ENCODE measurements around the gene WDR62.

The WDR62 gene

GRCh38 chr19:36084231-36085009 is 29.7 kb downstream of the WDR62 start:
- H3K9me3 ChIP-seq (ENCODE audit: control insufficient read depth in 1 of 2, low read length in 2 of 2) = no peaks in the 10 kb centered on the region
- H3K27me3 ChIP-seq (ENCODE audit: low read depth, low read length) = no peaks in the 10 kb centered on the region
- no peak overlapping the region for H3K27ac ChIP-seq (ENCODE audit: low read length)
- no peaks in the 10 kb centered on the region for H3K36me3 ChIP-seq (ENCODE audit: control insufficient read depth in 1 of 2, insufficient read depth in 2 of 2, low read length in 2 of 2)
- H3K4me1 ChIP-seq (ENCODE audit: control insufficient read depth in 1 of 2, insufficient read depth in 2 of 2, low read length in 2 of 2) = no peaks in the 10 kb centered on the region
- H3K4me3 ChIP-seq (ENCODE audit: low read depth in 1 of 2, low read length in 2 of 2) = no peak overlapping the region

DNA sequence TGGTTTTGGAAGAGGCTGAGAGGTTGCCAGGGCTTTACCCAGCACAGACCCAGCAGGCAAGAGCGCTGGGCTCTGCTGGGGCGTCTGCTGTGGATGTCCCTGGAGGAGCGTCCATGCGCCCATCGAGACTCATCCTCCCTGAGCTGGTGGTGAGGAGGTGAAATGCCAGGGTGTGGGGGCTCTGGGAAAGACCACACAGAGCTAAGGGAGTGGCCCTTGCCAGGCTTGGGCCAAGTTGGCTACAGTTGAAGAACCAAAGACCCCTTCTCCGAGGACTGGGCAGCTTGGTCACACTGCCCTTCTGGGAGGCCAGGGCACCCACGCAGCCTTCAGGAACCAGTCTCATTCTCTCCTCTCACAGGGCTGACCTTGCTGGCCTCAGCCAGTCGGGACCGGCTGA is 31.6 kb downstream of the WDR62 start:
- Histone ChIP-seq H3K27me3 (ENCODE audit: low read depth, low read length) (no peaks in the 10 kb centered on the region), H3K4me1 (ENCODE audit: control insufficient read depth in 1 of 2, insufficient read depth in 2 of 2, low read length in 2 of 2) (no peaks in the 10 kb centered on the region), H3K9me3 (ENCODE audit: control insufficient read depth in 1 of 2, low read length in 2 of 2) (no peaks in the 10 kb centered on the region), H3K27ac (ENCODE audit: low read length) (no peak overlapping the region), H3K36me3 (ENCODE audit: control insufficient read depth in 1 of 2, insufficient read depth in 2 of 2, low read length in 2 of 2) (no peaks in the 10 kb centered on the region), H3K4me3 (ENCODE audit: low read depth in 1 of 2, low read length in 2 of 2) (no peak overlapping the region)

DNA sequence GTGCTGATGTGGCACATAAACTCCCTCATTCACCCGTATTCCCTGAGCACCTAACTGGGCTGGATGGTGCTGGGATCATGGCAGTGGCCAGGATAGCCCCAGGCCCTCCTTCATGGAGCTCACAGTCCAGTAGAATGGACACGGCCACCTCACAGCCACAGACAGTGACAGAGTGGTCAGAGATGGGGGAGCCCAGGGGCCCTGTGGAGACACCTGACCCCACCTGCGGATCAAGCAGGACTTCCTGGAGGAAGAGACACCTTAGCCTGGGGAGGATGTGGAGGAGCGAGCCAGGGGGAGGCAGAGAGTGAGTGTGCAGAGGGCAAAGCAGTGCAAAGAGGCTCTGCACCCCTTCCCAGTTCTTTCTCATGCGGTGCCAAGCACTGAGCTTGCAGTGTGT is 35.1 kb downstream of the WDR62 start:
- Histone ChIP-seq H3K27me3 (ENCODE audit: low read depth, low read length) (no peaks in the 10 kb centered on the region), H3K36me3 (ENCODE audit: control insufficient read depth in 1 of 2, insufficient read depth in 2 of 2, low read length in 2 of 2) (no peaks in the 10 kb centered on the region), H3K4me1 (ENCODE audit: control insufficient read depth in 1 of 2, insufficient read depth in 2 of 2, low read length in 2 of 2) (no peaks in the 10 kb centered on the region), H3K4me3 (ENCODE audit: low read depth in 1 of 2, low read length in 2 of 2) (no peak overlapping the region), H3K27ac (ENCODE audit: low read length) (no peak overlapping the region), H3K9me3 (ENCODE audit: control insufficient read depth in 1 of 2, low read length in 2 of 2) (no peaks in the 10 kb centered on the region)

DNA sequence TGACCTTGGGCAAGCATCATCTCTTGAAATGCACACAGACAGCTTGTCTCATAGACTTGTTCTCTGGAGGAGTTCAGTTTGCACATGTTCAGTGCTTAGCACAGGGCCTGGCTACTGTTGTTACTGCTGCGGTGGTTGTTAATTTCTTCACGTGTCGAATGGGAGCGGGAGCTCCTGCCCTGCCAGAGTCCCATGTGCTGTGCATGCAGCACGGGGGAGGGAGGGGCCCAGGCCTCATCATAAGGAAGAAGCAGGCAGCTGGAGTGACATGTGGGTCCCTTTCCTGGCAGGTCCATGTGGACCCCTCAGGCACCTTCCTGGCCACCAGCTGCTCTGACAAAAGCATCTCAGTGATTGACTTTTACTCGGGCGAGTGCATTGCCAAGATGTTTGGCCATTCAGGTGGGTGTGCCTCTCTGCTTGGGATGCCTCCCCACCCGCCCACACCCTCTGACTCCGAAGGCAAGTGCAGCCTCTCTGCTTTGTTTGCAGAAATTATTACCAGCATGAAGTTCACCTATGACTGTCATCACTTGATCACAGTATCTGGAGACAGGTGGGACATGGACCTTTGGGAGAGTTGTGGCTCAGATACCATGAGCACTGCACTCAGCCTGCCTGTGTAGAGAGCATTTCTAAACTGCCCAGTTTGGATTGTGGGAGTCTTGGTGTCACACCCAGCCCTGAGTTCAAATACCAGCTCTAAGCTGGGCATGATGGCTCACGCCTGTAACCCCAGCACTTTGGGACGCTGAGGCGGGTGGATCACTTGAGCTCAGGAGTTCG is 36.4 kb downstream of the WDR62 start:
- H3K27me3 ChIP-seq (ENCODE audit: low read depth, low read length) = no peaks in the 10 kb centered on the region
- H3K4me1 ChIP-seq (ENCODE audit: control insufficient read depth in 1 of 2, insufficient read depth in 2 of 2, low read length in 2 of 2) = no peaks in the 10 kb centered on the region
- no peaks in the 10 kb centered on the region for H3K36me3 ChIP-seq (ENCODE audit: control insufficient read depth in 1 of 2, insufficient read depth in 2 of 2, low read length in 2 of 2)
- H3K9me3 ChIP-seq (ENCODE audit: control insufficient read depth in 1 of 2, low read length in 2 of 2) = no peaks in the 10 kb centered on the region
- no peak overlapping the region for H3K27ac ChIP-seq (ENCODE audit: low read length)
- H3K4me3 ChIP-seq (ENCODE audit: low read depth in 1 of 2, low read length in 2 of 2) = no peak overlapping the region

DNA sequence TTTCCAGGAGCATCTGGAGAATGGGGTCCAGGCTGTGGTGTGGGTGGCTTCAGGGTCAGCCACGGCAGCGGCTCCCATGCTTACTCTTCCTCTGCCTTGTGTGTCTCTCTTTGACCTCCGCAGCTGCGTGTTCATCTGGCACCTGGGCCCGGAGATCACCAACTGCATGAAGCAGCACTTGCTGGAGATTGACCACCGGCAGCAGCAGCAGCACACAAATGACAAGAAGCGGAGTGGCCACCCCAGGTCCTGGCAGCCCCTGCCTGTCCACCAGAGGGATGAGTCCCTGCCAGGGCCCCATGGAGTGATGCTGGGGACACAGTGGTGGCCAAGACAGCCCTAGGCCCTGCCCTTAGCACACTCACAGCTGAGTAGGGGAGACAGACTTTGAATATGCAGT is 37.9 kb downstream of the WDR62 start:
- no peaks in the 10 kb centered on the region for H3K36me3 ChIP-seq (ENCODE audit: control insufficient read depth in 1 of 2, insufficient read depth in 2 of 2, low read length in 2 of 2)
- no peaks in the 10 kb centered on the region for H3K4me1 ChIP-seq (ENCODE audit: control insufficient read depth in 1 of 2, insufficient read depth in 2 of 2, low read length in 2 of 2)
- H3K27me3 ChIP-seq (ENCODE audit: low read depth, low read length) = no peaks in the 10 kb centered on the region
- no peaks in the 10 kb centered on the region for H3K9me3 ChIP-seq (ENCODE audit: control insufficient read depth in 1 of 2, low read length in 2 of 2)
- no peak overlapping the region for H3K4me3 ChIP-seq (ENCODE audit: low read depth in 1 of 2, low read length in 2 of 2)
- H3K27ac ChIP-seq (ENCODE audit: low read length) = no peak overlapping the region

DNA sequence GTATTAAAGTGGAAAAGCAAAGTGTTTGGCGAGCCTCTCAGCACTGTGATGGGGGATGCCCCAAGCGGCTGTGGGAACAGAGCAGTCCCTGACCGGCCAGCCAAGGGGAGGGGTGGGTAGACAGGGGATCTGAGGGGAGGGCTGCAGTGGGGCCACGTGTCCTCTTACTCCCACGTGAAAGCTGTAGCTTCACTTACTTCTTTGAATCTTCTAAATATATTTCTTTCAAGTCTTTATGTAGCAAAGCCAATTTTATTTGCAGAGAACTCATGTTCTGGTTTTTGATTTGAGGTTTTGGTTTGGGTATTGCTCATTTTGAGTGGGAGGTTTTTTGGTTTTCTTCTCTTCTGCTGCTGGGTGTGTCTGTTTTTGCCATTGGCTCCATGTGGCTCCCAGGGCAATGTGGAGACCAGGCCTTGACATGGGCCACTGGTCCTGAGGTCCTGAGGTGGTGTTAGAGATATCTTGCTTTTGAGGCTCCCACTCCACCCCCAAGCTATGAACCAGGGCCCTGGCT is 38.5 kb downstream of the WDR62 start:
- H3K4me1 ChIP-seq (ENCODE audit: control insufficient read depth in 1 of 2, insufficient read depth in 2 of 2, low read length in 2 of 2) = no peaks in the 10 kb centered on the region
- no peaks in the 10 kb centered on the region for H3K9me3 ChIP-seq (ENCODE audit: control insufficient read depth in 1 of 2, low read length in 2 of 2)
- H3K36me3 ChIP-seq (ENCODE audit: control insufficient read depth in 1 of 2, insufficient read depth in 2 of 2, low read length in 2 of 2) = no peaks in the 10 kb centered on the region
- H3K27ac ChIP-seq (ENCODE audit: low read length) = no peak overlapping the region
- H3K4me3 ChIP-seq (ENCODE audit: low read depth in 1 of 2, low read length in 2 of 2) = no peak overlapping the region
- no peaks in the 10 kb centered on the region for H3K27me3 ChIP-seq (ENCODE audit: low read depth, low read length)

GRCh38 chr19:36093687-36094086 is 39.0 kb downstream of the WDR62 start:
- Histone ChIP-seq H3K36me3 (ENCODE audit: control insufficient read depth in 1 of 2, insufficient read depth in 2 of 2, low read length in 2 of 2) (no peaks in the 10 kb centered on the region), H3K9me3 (ENCODE audit: control insufficient read depth in 1 of 2, low read length in 2 of 2) (no peaks in the 10 kb centered on the region), H3K27ac (ENCODE audit: low read length) (no peak overlapping the region), H3K4me3 (ENCODE audit: low read depth in 1 of 2, low read length in 2 of 2) (no peak overlapping the region), H3K27me3 (ENCODE audit: low read depth, low read length) (no peaks in the 10 kb centered on the region), H3K4me1 (ENCODE audit: control insufficient read depth in 1 of 2, insufficient read depth in 2 of 2, low read length in 2 of 2) (no peaks in the 10 kb centered on the region)

GRCh38 chr19:36097036-36097435 is 42.3 kb downstream of the WDR62 start:
- Histone ChIP-seq H3K27ac (ENCODE audit: low read length) (no peak overlapping the region), H3K4me3 (ENCODE audit: low read depth in 1 of 2, low read length in 2 of 2) (no peak overlapping the region), H3K4me1 (ENCODE audit: control insufficient read depth in 1 of 2, insufficient read depth in 2 of 2, low read length in 2 of 2) (no peaks in the 10 kb centered on the region), H3K36me3 (ENCODE audit: control insufficient read depth in 1 of 2, insufficient read depth in 2 of 2, low read length in 2 of 2) (no peaks in the 10 kb centered on the region), H3K27me3 (ENCODE audit: low read depth, low read length) (no peaks in the 10 kb centered on the region), H3K9me3 (ENCODE audit: control insufficient read depth in 1 of 2, low read length in 2 of 2) (no peaks in the 10 kb centered on the region)

DNA sequence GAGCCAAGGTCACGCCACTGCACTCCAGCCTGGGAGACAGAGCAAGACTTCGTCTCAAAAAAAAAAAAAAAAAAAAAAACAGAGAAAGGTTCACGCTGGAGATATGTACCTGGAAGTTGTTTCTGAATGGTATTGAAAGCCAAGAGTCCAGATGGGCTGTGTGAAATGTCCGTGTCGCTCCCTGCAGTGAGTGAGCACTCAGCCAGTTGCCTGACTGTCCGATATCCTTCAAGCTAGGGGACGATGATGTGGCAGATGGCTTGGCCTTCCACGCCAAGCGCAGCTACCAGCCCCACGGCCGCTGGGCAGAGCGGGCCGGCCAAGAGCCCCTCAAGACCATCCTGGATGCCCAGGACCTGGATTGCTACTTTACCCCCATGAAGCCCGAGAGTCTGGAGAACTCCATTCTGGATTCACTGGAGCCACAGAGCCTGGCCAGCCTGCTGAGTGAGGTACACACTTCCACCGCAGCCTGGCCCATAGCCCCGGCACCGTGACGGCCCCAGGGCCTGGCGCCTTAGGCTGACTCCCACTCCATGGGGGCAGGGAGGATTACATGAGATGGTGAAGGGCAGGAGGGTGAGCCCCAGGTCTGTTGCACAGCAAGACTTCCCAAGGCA is 44.6 kb downstream of the WDR62 start:
- Histone ChIP-seq H3K9me3 (ENCODE audit: control insufficient read depth in 1 of 2, low read length in 2 of 2) (no peaks in the 10 kb centered on the region), H3K27me3 (ENCODE audit: low read depth, low read length) (no peaks in the 10 kb centered on the region), H3K4me1 (ENCODE audit: control insufficient read depth in 1 of 2, insufficient read depth in 2 of 2, low read length in 2 of 2) (no peaks in the 10 kb centered on the region), H3K4me3 (ENCODE audit: low read depth in 1 of 2, low read length in 2 of 2) (no peak overlapping the region), H3K27ac (ENCODE audit: low read length) (no peak overlapping the region), H3K36me3 (ENCODE audit: control insufficient read depth in 1 of 2, insufficient read depth in 2 of 2, low read length in 2 of 2) (no peaks in the 10 kb centered on the region)

- Histone ChIP-seq H3K27ac (ENCODE audit: low read length) (no peak overlapping the region), H3K4me1 (ENCODE audit: control insufficient read depth in 1 of 2, insufficient read depth in 2 of 2, low read length in 2 of 2) (no peaks in the 10 kb centered on the region), H3K36me3 (ENCODE audit: control insufficient read depth in 1 of 2, insufficient read depth in 2 of 2, low read length in 2 of 2) (no peaks in the 10 kb centered on the region), H3K27me3 (ENCODE audit: low read depth, low read length) (no peaks in the 10 kb centered on the region), H3K4me3 (ENCODE audit: low read depth in 1 of 2, low read length in 2 of 2) (no peak overlapping the region), H3K9me3 (ENCODE audit: control insufficient read depth in 1 of 2, low read length in 2 of 2) (no peaks in the 10 kb centered on the region)
These were observed 45.8 kb downstream of the WDR62 start for GRCh38 chr19:36100476-36100875.

- no peaks in the 10 kb centered on the region for H3K36me3 ChIP-seq (ENCODE audit: control insufficient read depth in 1 of 2, insufficient read depth in 2 of 2, low read length in 2 of 2)
- H3K27ac ChIP-seq (ENCODE audit: low read length) = no peak overlapping the region
- no peaks in the 10 kb centered on the region for H3K4me1 ChIP-seq (ENCODE audit: control insufficient read depth in 1 of 2, insufficient read depth in 2 of 2, low read length in 2 of 2)
- H3K4me3 ChIP-seq (ENCODE audit: low read depth in 1 of 2, low read length in 2 of 2) = no peak overlapping the region
- H3K9me3 ChIP-seq (ENCODE audit: control insufficient read depth in 1 of 2, low read length in 2 of 2) = no peaks in the 10 kb centered on the region
- H3K27me3 ChIP-seq (ENCODE audit: low read depth, low read length) = no peaks in the 10 kb centered on the region
These were observed 47.0 kb downstream of the WDR62 start for GRCh38 chr19:36101550-36102327.

Data from muscle layer of duodenum (tissue), 2 donors.